Measurements from ENCODE around the gene DCAF5.
"Not testable (repeated sequence)": the region's sequence is repeated elsewhere in the genome, so short reads cannot be mapped to it uniquely, and the experiment has no call there.

Gene DCAF5, protein sequence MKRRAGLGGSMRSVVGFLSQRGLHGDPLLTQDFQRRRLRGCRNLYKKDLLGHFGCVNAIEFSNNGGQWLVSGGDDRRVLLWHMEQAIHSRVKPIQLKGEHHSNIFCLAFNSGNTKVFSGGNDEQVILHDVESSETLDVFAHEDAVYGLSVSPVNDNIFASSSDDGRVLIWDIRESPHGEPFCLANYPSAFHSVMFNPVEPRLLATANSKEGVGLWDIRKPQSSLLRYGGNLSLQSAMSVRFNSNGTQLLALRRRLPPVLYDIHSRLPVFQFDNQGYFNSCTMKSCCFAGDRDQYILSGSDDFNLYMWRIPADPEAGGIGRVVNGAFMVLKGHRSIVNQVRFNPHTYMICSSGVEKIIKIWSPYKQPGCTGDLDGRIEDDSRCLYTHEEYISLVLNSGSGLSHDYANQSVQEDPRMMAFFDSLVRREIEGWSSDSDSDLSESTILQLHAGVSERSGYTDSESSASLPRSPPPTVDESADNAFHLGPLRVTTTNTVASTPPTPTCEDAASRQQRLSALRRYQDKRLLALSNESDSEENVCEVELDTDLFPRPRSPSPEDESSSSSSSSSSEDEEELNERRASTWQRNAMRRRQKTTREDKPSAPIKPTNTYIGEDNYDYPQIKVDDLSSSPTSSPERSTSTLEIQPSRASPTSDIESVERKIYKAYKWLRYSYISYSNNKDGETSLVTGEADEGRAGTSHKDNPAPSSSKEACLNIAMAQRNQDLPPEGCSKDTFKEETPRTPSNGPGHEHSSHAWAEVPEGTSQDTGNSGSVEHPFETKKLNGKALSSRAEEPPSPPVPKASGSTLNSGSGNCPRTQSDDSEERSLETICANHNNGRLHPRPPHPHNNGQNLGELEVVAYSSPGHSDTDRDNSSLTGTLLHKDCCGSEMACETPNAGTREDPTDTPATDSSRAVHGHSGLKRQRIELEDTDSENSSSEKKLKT

GRCh38 chr14:69152902-69153151 lies at the start of gene DCAF5:
Gene DCAF5 (minus strand): TSS chr14:69153119. CDS start chr14:69152978, 141 bp downstream.
- Histone ChIP-seq H3K4me1 (ENCODE audit: control insufficient read depth, insufficient read depth, low read length) (peaks cover 16% of the 10 kb centered on the region), H3K36me3 (ENCODE audit: control insufficient read depth, insufficient read depth, low read length) (no peaks in the 10 kb centered on the region), H3K27me3 (ENCODE audit: control insufficient read depth, insufficient read depth, low read length) (no peaks in the 10 kb centered on the region), H3K27ac (ENCODE audit: low read depth, low read length) (peak within 1 kb of the TSS; percentile 92), H3K9ac (ENCODE audit: low read length) (peak within 1 kb of the TSS; percentile 94), H3K4me3 (ENCODE audit: low read length) (peak within 1 kb of the TSS; percentile 93)

- Histone ChIP-seq H3K4me3 (ENCODE audit: low read length) (no peak overlapping the region), H3K4me1 (ENCODE audit: control insufficient read depth, insufficient read depth, low read length) (no peaks in the 10 kb centered on the region), H3K27me3 (ENCODE audit: control insufficient read depth, insufficient read depth, low read length) (no peaks in the 10 kb centered on the region), H3K36me3 (ENCODE audit: control insufficient read depth, insufficient read depth, low read length) (no peaks in the 10 kb centered on the region), H3K9ac (ENCODE audit: low read length) (no peak overlapping the region), H3K27ac (ENCODE audit: low read depth, low read length) (no peak overlapping the region)
Observed at GRCh38 chr14:69199786-69200185, 46.9 kb upstream of the DCAF5 start.

GRCh38 chr14:69193721-69194120 lies 40.8 kb upstream of the DCAF5 start:
- no peaks in the 10 kb centered on the region for H3K36me3 ChIP-seq (ENCODE audit: control insufficient read depth, insufficient read depth, low read length)
- H3K4me3 ChIP-seq (ENCODE audit: low read length): no peak overlapping the region
- H3K9ac ChIP-seq (ENCODE audit: low read length): no peak overlapping the region
- no peaks in the 10 kb centered on the region for H3K27me3 ChIP-seq (ENCODE audit: control insufficient read depth, insufficient read depth, low read length)
- H3K4me1 ChIP-seq (ENCODE audit: control insufficient read depth, insufficient read depth, low read length): no peaks in the 10 kb centered on the region
- no peak overlapping the region for H3K27ac ChIP-seq (ENCODE audit: low read depth, low read length)

- Histone ChIP-seq H3K36me3 (ENCODE audit: control insufficient read depth, insufficient read depth, low read length) (no peaks in the 10 kb centered on the region), H3K27ac (ENCODE audit: low read depth, low read length) (peak within 1 kb of the TSS; percentile 63), H3K4me3 (ENCODE audit: low read length) (peak within 1 kb of the TSS; percentile 87), H3K27me3 (ENCODE audit: control insufficient read depth, insufficient read depth, low read length) (no peaks in the 10 kb centered on the region), H3K9ac (ENCODE audit: low read length) (peak within 1 kb of the TSS; percentile 91), H3K4me1 (ENCODE audit: control insufficient read depth, insufficient read depth, low read length) (no peaks in the 10 kb centered on the region)
Observed at GRCh38 chr14:69191340-69192111, 38.6 kb upstream of the DCAF5 start, which contains the start of gene EXD2. Gene EXD2 (plus strand): TSS chr14:69191498. CDS start chr14:69209471, 17,973 bp downstream.

GRCh38 chr14:69190191-69190590 lies 37.3 kb upstream of the DCAF5 start:
- Histone ChIP-seq H3K4me1 (ENCODE audit: control insufficient read depth, insufficient read depth, low read length) (no peaks in the 10 kb centered on the region), H3K36me3 (ENCODE audit: control insufficient read depth, insufficient read depth, low read length) (no peaks in the 10 kb centered on the region), H3K27me3 (ENCODE audit: control insufficient read depth, insufficient read depth, low read length) (no peaks in the 10 kb centered on the region), H3K9ac (ENCODE audit: low read length) (no peak overlapping the region), H3K27ac (ENCODE audit: low read depth, low read length) (no peak overlapping the region), H3K4me3 (ENCODE audit: low read length) (no peak overlapping the region)

DNA sequence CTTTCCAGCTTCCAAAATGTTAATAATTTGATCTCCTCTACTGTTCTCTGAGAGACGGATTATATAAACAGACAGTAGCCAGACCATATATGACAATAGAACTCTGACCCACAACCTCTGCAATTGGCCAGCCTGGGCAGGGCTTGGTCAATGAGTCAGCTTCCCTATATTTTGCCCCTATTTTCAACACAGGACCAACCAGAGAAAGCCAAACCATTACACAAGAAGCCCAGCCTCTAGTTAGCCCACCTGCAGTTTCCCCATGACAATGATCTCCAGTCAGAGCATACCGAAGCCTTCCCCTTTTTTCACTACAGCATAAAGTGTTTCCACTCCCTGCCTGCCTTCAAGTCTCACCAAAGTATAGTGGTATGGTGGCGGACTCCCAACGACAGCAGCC lies 30.8 kb upstream of the DCAF5 start:
- H3K36me3 ChIP-seq (ENCODE audit: control insufficient read depth, insufficient read depth, low read length): no peaks in the 10 kb centered on the region

GRCh38 chr14:69182580-69182979 lies 29.7 kb upstream of the DCAF5 start:
- not testable (repeated sequence) for H3K27me3 ChIP-seq (ENCODE audit: control insufficient read depth, insufficient read depth, low read length); H3K36me3 ChIP-seq (ENCODE audit: control insufficient read depth, insufficient read depth, low read length); H3K4me3 ChIP-seq (ENCODE audit: low read length); H3K27ac ChIP-seq (ENCODE audit: low read depth, low read length); H3K9ac ChIP-seq (ENCODE audit: low read length); H3K4me1 ChIP-seq (ENCODE audit: control insufficient read depth, insufficient read depth, low read length)

More for the DNA sequence above, 30.8 kb upstream of the DCAF5 start:
- Histone ChIP-seq H3K4me3 (ENCODE audit: low read length) (no peak overlapping the region), H3K27ac (ENCODE audit: low read depth, low read length) (no peak overlapping the region), H3K9ac (ENCODE audit: low read length) (no peak overlapping the region), H3K27me3 (ENCODE audit: control insufficient read depth, insufficient read depth, low read length) (no peaks in the 10 kb centered on the region), H3K4me1 (ENCODE audit: control insufficient read depth, insufficient read depth, low read length) (no peaks in the 10 kb centered on the region)

DNA sequence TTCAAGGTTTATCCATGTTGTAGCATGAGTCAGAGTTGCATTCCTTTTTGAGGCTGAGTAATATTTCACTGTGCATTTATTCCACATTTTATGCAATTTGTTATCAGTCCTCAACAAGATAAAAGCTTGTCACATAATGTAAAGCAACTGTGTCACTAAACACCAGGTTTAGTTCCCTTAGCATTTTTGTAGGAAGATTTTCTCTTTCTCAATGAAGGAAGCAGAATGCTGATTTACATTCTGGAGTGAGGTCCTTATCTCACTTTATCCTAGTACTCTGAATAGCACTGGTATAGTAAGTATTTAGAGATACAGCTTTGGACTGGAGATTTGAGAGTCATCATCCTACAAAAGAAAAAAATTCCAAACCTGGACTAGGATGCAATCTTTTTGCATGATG lies 28.6 kb upstream of the DCAF5 start:
- no peak overlapping the region for H3K9ac ChIP-seq (ENCODE audit: low read length)
- H3K27me3 ChIP-seq (ENCODE audit: control insufficient read depth, insufficient read depth, low read length): no peaks in the 10 kb centered on the region
- H3K4me1 ChIP-seq (ENCODE audit: control insufficient read depth, insufficient read depth, low read length): no peaks in the 10 kb centered on the region

GRCh38 chr14:69175130-69175529 lies 22.2 kb upstream of the DCAF5 start:
- no peaks in the 10 kb centered on the region for H3K4me1 ChIP-seq (ENCODE audit: control insufficient read depth, insufficient read depth, low read length)
- H3K4me3 ChIP-seq (ENCODE audit: low read length): no peak overlapping the region
- no peaks in the 10 kb centered on the region for H3K27me3 ChIP-seq (ENCODE audit: control insufficient read depth, insufficient read depth, low read length)
- no peaks in the 10 kb centered on the region for H3K36me3 ChIP-seq (ENCODE audit: control insufficient read depth, insufficient read depth, low read length)
- no peak overlapping the region for H3K9ac ChIP-seq (ENCODE audit: low read length)
- H3K27ac ChIP-seq (ENCODE audit: low read depth, low read length): no peak overlapping the region

More for the DNA sequence above, 28.6 kb upstream of the DCAF5 start:
- H3K27ac ChIP-seq (ENCODE audit: low read depth, low read length): no peak overlapping the region
- H3K4me3 ChIP-seq (ENCODE audit: low read length): no peak overlapping the region
- H3K36me3 ChIP-seq (ENCODE audit: control insufficient read depth, insufficient read depth, low read length): no peaks in the 10 kb centered on the region

GRCh38 chr14:69171569-69171968 lies 18.6 kb upstream of the DCAF5 start:
- Histone ChIP-seq H3K27ac (ENCODE audit: low read depth, low read length) (no peak overlapping the region), H3K9ac (ENCODE audit: low read length) (no peak overlapping the region), H3K4me1 (ENCODE audit: control insufficient read depth, insufficient read depth, low read length) (no peaks in the 10 kb centered on the region), H3K36me3 (ENCODE audit: control insufficient read depth, insufficient read depth, low read length) (no peaks in the 10 kb centered on the region), H3K27me3 (ENCODE audit: control insufficient read depth, insufficient read depth, low read length) (no peaks in the 10 kb centered on the region), H3K4me3 (ENCODE audit: low read length) (no peak overlapping the region)

DNA sequence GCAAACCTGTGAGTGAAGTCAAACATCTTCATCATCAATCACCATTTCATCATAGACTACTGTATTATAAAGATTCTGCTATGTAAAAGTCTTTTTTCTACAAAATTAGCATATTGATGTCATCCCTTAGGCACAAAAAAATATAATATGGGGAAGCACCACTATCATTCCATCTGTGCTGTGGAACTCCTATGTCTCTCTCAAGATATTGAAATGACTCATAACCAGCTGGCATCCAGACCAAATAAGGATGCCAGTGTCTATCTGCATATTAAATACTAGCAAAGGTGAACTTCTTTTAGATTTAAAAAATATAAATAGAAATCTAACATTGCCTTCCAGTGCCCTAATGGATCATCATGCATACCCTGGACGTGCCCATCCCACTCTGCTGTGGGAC lies 17.9 kb upstream of the DCAF5 start:
- Histone ChIP-seq H3K27me3 (ENCODE audit: control insufficient read depth, insufficient read depth, low read length) (no peaks in the 10 kb centered on the region), H3K4me1 (ENCODE audit: control insufficient read depth, insufficient read depth, low read length) (no peaks in the 10 kb centered on the region), H3K27ac (ENCODE audit: low read depth, low read length) (no peak overlapping the region), H3K36me3 (ENCODE audit: control insufficient read depth, insufficient read depth, low read length) (no peaks in the 10 kb centered on the region), H3K4me3 (ENCODE audit: low read length) (no peak overlapping the region), H3K9ac (ENCODE audit: low read length) (no peak overlapping the region)

DNA sequence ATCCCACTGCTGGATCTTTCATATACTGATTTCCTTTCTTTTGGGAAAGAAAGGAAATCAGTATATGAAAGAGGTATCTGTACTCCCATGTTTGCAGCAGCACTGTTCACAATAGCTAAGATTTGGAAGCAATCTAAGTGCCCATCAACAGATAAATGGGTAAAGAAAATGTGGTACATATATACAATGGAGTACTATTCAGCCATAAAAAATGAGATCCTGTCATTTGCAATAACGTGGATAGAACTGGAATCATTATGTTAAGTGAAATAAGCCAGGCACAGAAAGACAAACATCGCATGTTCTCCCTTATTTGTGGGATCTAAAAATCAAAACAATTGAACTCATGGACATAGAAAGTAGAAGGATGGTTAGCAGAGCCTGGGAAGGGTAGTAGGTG lies 12.9 kb upstream of the DCAF5 start:
- H3K4me1 ChIP-seq (ENCODE audit: control insufficient read depth, insufficient read depth, low read length); H3K27ac ChIP-seq (ENCODE audit: low read depth, low read length); H3K27me3 ChIP-seq (ENCODE audit: control insufficient read depth, insufficient read depth, low read length); H3K4me3 ChIP-seq (ENCODE audit: low read length); H3K9ac ChIP-seq (ENCODE audit: low read length); H3K36me3 ChIP-seq (ENCODE audit: control insufficient read depth, insufficient read depth, low read length): not testable (repeated sequence)
